OCI-LY7 (cell line): ENCODE measurements around the gene C16orf92.

Experiments
- EZH2phosphoT487 ChIP-seq: fragments of 200-600 bp; sonication (generic); IDR thresholded peaks from 2 replicates; pipeline ENCODE4 v1.6.1; 2018; ENCODE audit warnings: low read depth, borderline replicate concordance, mild to moderate bottlenecking, mixed run types, antibody characterized with exemption, low read length, moderate library complexity, mixed read lengths
- TF ChIP-seq, protein P1 (sequence below): fragments of 200-600 bp; sonication (generic); conservative IDR thresholded peaks from 2 replicates; pipeline ENCODE4 v1.5.1; 2014; ENCODE audit warnings: mild to moderate bottlenecking, antibody characterized with exemption, low read length, moderate library complexity, mixed read lengths

DNA sequence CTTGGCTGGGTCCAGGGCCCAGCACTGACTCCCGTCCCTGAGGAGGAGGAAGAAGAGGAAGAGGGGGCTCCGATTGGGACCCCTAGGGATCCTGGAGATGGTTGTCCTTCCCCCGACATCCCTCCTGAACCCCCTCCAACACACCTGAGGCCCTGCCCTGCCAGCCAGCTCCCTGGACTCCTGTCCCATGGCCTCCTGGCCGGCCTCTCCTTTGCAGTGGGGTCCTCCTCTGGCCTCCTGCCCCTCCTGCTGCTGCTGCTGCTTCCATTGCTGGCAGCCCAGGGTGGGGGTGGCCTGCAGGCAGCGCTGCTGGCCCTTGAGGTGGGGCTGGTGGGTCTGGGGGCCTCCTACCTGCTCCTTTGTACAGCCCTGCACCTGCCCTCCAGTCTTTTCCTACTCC, 36.1 kb upstream of the C16orf92 start:
- TF ChIP-seq, protein P1, sequence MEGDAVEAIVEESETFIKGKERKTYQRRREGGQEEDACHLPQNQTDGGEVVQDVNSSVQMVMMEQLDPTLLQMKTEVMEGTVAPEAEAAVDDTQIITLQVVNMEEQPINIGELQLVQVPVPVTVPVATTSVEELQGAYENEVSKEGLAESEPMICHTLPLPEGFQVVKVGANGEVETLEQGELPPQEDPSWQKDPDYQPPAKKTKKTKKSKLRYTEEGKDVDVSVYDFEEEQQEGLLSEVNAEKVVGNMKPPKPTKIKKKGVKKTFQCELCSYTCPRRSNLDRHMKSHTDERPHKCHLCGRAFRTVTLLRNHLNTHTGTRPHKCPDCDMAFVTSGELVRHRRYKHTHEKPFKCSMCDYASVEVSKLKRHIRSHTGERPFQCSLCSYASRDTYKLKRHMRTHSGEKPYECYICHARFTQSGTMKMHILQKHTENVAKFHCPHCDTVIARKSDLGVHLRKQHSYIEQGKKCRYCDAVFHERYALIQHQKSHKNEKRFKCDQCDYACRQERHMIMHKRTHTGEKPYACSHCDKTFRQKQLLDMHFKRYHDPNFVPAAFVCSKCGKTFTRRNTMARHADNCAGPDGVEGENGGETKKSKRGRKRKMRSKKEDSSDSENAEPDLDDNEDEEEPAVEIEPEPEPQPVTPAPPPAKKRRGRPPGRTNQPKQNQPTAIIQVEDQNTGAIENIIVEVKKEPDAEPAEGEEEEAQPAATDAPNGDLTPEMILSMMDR = no peak
- TF ChIP-seq EZH2phosphoT487 = no peak
